ENCODE results near the gene ZFYVE28. TPM values are rescaled to one million over a fixed set of nuclear protein-coding genes. Genes with fewer than 3 reads are reported as not detected.

Gene ZFYVE28
- total RNA-seq, 1 donor from 2014 or later: 0.44 TPM

GRCh38 chr4:2388429-2389182 lies 29.8 kb downstream of the ZFYVE28 start:
- H3K4me1 Mint-ChIP-seq (ENCODE audit: unreplicated experiment): peaks cover 20% of the 10 kb centered on the region
- H3K36me3 Mint-ChIP-seq (ENCODE audit: low read depth, unreplicated experiment): no peaks in the 10 kb centered on the region
- H3K27ac Mint-ChIP-seq (ENCODE audit: unreplicated experiment): no peak overlapping the region
- no peak for DNase-seq (ENCODE audit: low spot score)
- H3K27me3 Mint-ChIP-seq (ENCODE audit: unreplicated experiment): peaks cover 5% of the 10 kb centered on the region
- no peak for TF ChIP-seq CTCF (IDR thresholded peaks at IDR 0.05; ENCODE audit: unreplicated experiment)
- no peaks in the 10 kb centered on the region for H3K9me3 Mint-ChIP-seq (ENCODE audit: unreplicated experiment)
- no peak overlapping the region for H3K4me3 Mint-ChIP-seq (ENCODE audit: unreplicated experiment)

- Mint-ChIP-seq H3K27ac (ENCODE audit: unreplicated experiment) (no peak overlapping the region), H3K27me3 (ENCODE audit: unreplicated experiment) (peaks cover 7% of the 10 kb centered on the region), H3K36me3 (ENCODE audit: low read depth, unreplicated experiment) (no peaks in the 10 kb centered on the region), H3K9me3 (ENCODE audit: unreplicated experiment) (no peaks in the 10 kb centered on the region), H3K4me1 (ENCODE audit: unreplicated experiment) (peaks cover 16% of the 10 kb centered on the region), H3K4me3 (ENCODE audit: unreplicated experiment) (no peak overlapping the region)
- no peak for DNase-seq (ENCODE audit: low spot score)
- no peak for TF ChIP-seq CTCF (IDR thresholded peaks at IDR 0.05; ENCODE audit: unreplicated experiment)
Observed at GRCh38 chr4:2387829-2388228, 30.6 kb downstream of the ZFYVE28 start.

GRCh38 chr4:2387218-2387617 lies 31.2 kb downstream of the ZFYVE28 start:
- no peak for DNase-seq (ENCODE audit: low spot score)
- Mint-ChIP-seq H3K27me3 (ENCODE audit: unreplicated experiment) (peaks cover 7% of the 10 kb centered on the region), H3K4me1 (ENCODE audit: unreplicated experiment) (peaks cover 16% of the 10 kb centered on the region), H3K27ac (ENCODE audit: unreplicated experiment) (no peak overlapping the region), H3K4me3 (ENCODE audit: unreplicated experiment) (no peak overlapping the region), H3K9me3 (ENCODE audit: unreplicated experiment) (no peaks in the 10 kb centered on the region), H3K36me3 (ENCODE audit: low read depth, unreplicated experiment) (no peaks in the 10 kb centered on the region)
- TF ChIP-seq CTCF (IDR thresholded peaks at IDR 0.05; ENCODE audit: unreplicated experiment): no peak

- no peak for DNase-seq (ENCODE audit: low spot score)
- no peak for TF ChIP-seq CTCF (IDR thresholded peaks at IDR 0.05; ENCODE audit: unreplicated experiment)
- Mint-ChIP-seq H3K27ac (ENCODE audit: unreplicated experiment) (no peak overlapping the region), H3K36me3 (ENCODE audit: low read depth, unreplicated experiment) (no peaks in the 10 kb centered on the region), H3K4me3 (ENCODE audit: unreplicated experiment) (no peak overlapping the region), H3K27me3 (ENCODE audit: unreplicated experiment) (peaks cover 7% of the 10 kb centered on the region), H3K9me3 (ENCODE audit: unreplicated experiment) (no peaks in the 10 kb centered on the region), H3K4me1 (ENCODE audit: unreplicated experiment) (peaks cover 16% of the 10 kb centered on the region)
Observed at GRCh38 chr4:2386717-2387116, 31.7 kb downstream of the ZFYVE28 start.

- DNase-seq (ENCODE audit: low spot score): no peak
- H3K4me1 Mint-ChIP-seq (ENCODE audit: unreplicated experiment): peaks cover 11% of the 10 kb centered on the region
- no peak for TF ChIP-seq CTCF (IDR thresholded peaks at IDR 0.05; ENCODE audit: unreplicated experiment)
- no peak overlapping the region for H3K4me3 Mint-ChIP-seq (ENCODE audit: unreplicated experiment)
- no peaks in the 10 kb centered on the region for H3K36me3 Mint-ChIP-seq (ENCODE audit: low read depth, unreplicated experiment)
- H3K27me3 Mint-ChIP-seq (ENCODE audit: unreplicated experiment): peaks cover 5% of the 10 kb centered on the region
- no peaks in the 10 kb centered on the region for H3K9me3 Mint-ChIP-seq (ENCODE audit: unreplicated experiment)
- H3K27ac Mint-ChIP-seq (ENCODE audit: unreplicated experiment): no peak overlapping the region
Observed at GRCh38 chr4:2385516-2385915, 32.9 kb downstream of the ZFYVE28 start.

All from endothelial cell (in vitro differentiated cells).